Brain microvascular endothelial cell (primary cell): ENCODE results near the gene TFAP2D.

Source experiments
- DNase-seq: peaks from one replicate; pipeline ENCODE4 v3.0.0-alpha.2; 2020
- H3K27ac ChIP-seq: fragments of 250-450 bp; sonication (Bioruptor Pico); 2 replicates; pipeline ENCODE4 v1.5.1; 2020; ENCODE audit warnings: mild to moderate bottlenecking, moderate library complexity
- H3K27me3 ChIP-seq: fragments of 250-450 bp; sonication (Bioruptor Pico); replicated peaks from 2 replicates; pipeline ENCODE4 v1.5.1; 2020; ENCODE audit warnings: mild to moderate bottlenecking
- H3K36me3 ChIP-seq: fragments of 250-450 bp; sonication (Bioruptor Pico); replicated peaks from 2 replicates; pipeline ENCODE4 v1.5.1; 2020; ENCODE audit warnings: mild to moderate bottlenecking
- H3K4me3 ChIP-seq: 2 replicates; pipeline ENCODE4 v1.5.1; 2011; ENCODE audit warnings: low read depth, mild to moderate bottlenecking, control low read depth, low read length, moderate library complexity
- in situ Hi-C: cut with HindIII; loops from 2 replicates; pipeline ENCODE4 v1.10.0; 2017; ENCODE audit warnings: low sequenced_read_pairs, low pct_ligation_motif_present
- TF ChIP-seq, protein P1 (sequence below): IDR thresholded peaks from 2 replicates; pipeline ENCODE4 v1.5.1; 2011; ENCODE audit warnings: low read depth, mild to moderate bottlenecking, moderate library complexity, low read length, control low read depth, inconsistent platforms; ENCODE audit errors: missing control alignments

The TFAP2D gene

DNA sequence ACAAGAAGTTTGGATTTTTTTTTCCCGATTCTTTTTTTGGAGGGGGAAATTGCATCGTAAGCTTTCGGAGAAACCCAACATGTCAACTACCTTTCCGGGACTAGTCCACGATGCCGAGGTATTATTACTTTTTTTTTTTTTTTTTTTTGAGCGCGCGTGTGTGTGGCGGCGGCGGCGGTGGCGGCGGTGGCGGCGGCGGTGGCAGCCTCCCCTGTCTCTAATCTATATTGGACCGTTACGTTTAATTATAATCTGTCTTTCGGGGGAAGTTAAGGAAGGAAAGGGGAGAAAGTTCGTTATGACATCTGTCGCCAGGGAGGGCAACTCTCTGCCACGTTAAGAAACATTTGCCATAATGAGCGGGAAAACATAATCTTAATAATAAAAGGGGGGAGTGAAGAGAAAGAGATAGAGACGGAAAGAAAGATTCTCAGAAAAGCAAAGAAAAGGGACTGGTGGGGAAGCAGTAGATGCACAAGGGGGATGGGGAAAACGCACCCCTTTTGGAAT, 706 bp downstream of the TFAP2D start:
- TF ChIP-seq, protein P1, sequence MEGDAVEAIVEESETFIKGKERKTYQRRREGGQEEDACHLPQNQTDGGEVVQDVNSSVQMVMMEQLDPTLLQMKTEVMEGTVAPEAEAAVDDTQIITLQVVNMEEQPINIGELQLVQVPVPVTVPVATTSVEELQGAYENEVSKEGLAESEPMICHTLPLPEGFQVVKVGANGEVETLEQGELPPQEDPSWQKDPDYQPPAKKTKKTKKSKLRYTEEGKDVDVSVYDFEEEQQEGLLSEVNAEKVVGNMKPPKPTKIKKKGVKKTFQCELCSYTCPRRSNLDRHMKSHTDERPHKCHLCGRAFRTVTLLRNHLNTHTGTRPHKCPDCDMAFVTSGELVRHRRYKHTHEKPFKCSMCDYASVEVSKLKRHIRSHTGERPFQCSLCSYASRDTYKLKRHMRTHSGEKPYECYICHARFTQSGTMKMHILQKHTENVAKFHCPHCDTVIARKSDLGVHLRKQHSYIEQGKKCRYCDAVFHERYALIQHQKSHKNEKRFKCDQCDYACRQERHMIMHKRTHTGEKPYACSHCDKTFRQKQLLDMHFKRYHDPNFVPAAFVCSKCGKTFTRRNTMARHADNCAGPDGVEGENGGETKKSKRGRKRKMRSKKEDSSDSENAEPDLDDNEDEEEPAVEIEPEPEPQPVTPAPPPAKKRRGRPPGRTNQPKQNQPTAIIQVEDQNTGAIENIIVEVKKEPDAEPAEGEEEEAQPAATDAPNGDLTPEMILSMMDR = no peak
- no peak for DNase-seq
- in situ Hi-C loops = no loop called here
- H3K36me3 ChIP-seq = no peaks in the 10 kb centered on the region
- H3K4me3 ChIP-seq = no peak overlapping the region
- no peak overlapping the region for H3K27ac ChIP-seq
- peaks cover 21% of the 10 kb centered on the region for H3K27me3 ChIP-seq

DNA sequence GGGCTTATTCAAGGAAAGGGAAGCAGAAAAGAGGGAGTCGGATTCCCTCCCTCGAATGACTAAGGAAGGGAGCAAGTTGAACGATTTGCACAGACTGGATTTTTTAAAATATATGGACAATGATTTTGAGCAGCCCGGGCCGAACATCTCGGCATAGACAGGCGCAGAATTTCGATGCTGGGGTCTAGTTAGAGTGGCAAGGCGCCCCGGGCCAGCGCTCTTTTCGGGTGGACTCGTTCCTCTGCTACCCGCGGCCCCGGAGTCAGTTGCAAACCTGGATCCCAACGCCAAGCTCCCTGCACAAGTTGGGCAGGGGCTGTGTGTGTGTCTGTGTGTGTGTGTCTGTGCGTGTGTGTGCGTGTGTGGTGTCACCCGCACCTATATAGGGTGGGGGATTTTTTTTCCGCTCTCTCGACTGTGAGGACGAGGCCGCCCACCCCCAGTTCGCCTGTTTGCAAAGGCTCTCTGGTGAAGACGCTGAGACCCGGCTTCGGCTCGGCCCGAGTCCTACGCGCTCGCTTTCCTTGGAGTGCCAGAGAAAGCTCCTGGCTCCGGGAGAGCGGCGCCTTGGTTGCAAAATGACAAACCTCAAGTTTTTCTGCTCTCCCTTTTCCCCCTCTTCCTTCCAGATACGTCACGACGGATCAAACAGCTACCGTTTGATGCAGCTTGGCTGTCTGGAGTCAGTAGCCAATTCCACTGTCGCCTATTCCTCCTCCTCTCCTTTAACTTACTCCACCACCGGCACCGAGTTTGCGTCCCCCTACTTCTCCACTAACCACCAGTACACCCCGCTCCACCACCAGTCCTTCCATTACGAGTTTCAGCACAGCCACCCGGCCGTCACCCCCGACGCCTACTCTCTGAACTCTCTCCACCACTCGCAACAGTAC, 1.4 kb downstream of the TFAP2D start:
- no peak for DNase-seq
- TF ChIP-seq, protein P1 = no peak
- Histone ChIP-seq H3K27ac (no peak overlapping the region), H3K27me3 (peaks cover 21% of the 10 kb centered on the region), H3K36me3 (no peaks in the 10 kb centered on the region), H3K4me3 (no peak overlapping the region)
- in situ Hi-C loops = no loop called here

DNA sequence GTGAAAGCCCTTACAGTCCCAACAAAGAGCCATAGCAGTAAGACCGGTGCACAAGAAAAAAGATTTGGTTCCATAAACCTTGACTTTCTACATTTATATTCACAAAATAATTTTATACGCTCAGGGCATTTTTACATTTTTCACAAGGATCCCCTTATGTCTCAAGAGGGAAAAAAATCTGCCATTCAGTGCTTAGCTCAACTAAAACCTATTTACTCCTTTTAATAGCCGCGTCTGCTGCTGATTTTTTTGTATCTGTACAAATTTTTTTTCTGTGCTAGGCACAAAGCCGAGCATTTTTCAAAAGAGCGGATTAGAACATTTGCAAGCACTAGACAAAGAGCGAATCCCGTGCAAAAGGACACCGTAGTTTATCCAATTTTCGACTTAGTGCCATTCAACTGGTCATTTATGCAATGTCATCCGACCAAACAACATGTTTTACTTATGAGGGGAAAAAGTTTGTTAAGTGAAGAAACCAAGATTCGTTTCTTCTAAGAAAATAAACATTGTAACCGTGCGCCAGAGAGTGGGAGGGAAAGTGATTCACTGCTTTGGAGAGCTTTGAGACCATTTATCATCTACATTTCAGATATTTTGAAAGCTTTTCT, 3.7 kb downstream of the TFAP2D start:
- Histone ChIP-seq H3K27me3 (peaks cover 21% of the 10 kb centered on the region), H3K4me3 (no peak overlapping the region), H3K36me3 (no peaks in the 10 kb centered on the region), H3K27ac (no peak overlapping the region)
- TF ChIP-seq, protein P1 = no peak
- in situ Hi-C loops = no loop called here
- no peak for DNase-seq

DNA sequence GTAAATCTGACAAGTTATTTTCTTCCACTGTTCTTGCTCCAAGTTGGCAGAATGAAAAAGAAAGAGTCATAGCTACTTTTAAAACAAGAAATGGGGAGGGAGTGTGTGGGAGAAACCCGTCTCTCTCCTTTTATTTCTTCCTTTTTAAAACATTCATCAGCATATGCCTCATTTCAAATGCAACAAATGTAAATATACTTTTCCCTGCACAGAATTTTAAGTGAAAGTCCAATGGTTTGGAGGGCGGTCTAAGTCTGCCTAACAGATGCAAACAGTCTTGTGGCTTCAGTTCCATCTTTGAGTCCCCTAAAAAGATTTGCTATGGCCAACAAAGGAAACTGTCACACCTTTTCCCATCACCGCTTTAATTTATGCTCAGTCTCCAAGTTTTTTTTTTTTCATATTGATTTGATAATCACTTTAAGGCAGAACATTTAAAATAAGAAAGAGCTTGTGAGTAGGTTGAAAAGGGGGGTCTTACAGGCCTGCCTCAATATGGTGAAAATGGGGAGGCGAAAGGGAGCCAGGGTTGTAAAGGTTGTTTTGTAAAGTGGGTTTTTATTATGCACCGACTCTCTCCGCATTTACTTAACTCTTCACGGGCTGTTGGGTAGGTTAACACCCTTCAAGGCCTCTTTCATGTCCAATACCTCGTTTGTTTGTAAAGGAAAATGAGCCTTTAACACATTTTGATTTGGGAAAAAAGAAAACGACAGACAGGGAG, 4.6 kb downstream of the TFAP2D start:
- DNase-seq = no peak
- H3K27me3 ChIP-seq = peaks cover 21% of the 10 kb centered on the region
- no peak overlapping the region for H3K27ac ChIP-seq
- in situ Hi-C loops = no loop called here
- TF ChIP-seq, protein P1 = no peak
- H3K4me3 ChIP-seq = no peak overlapping the region
- no peaks in the 10 kb centered on the region for H3K36me3 ChIP-seq

DNA sequence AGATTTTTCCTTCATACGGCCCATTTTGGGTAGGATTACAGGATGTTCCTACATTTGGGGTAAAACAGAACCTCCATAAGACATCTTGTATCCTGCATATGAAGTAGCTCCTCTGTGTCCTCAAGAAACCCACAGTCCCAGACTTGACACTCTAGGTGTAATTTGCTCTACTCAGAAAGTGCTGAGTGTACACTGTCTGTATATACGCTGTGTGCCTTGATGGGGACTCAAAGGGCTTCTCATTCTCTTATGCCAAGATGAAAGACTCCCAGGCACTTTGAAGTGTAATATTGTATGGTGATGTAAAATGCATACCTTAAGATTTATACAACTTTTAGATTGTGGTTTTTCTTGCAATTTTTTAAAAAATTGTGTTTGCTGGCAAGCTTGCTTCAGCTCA, 5.2 kb downstream of the TFAP2D start:
- peaks cover 24% of the 10 kb centered on the region for H3K27me3 ChIP-seq
- H3K36me3 ChIP-seq = no peaks in the 10 kb centered on the region
- in situ Hi-C loops = no loop called here
- H3K27ac ChIP-seq = no peak overlapping the region
- DNase-seq = no peak
- H3K4me3 ChIP-seq = no peak overlapping the region
- TF ChIP-seq, protein P1 = no peak
